Frontal cortex (tissue), 4 donors: ENCODE results near the gene CAPS. TPM values are rescaled to one million over a fixed set of nuclear protein-coding genes. Genes with fewer than 3 reads are reported as not detected.

ENCODE experiments used
- DNase-seq, 2 donors: peaks; one replicate each; pipeline ENCODE4 v3.0.0; 2012; ENCODE audit warnings: low spot score in 2 of 2
- FAIRE-seq: peaks from 2 replicates; lab custom pipeline; 2012; peaks lifted over from hg19 to GRCh38; lab: Jason Lieb, UNC
- total RNA-seq: library from RNA; depleted of rRNA; stranded (reverse); fragments of >200 nt; gene quantifications from one replicate; pipeline ENCODE4 v1.2.3, GENCODE V29; 2014
- donor health status: control.
- donor health status: control.
- donor health status: control.

The CAPS gene
- total RNA-seq, 1 donor from 2014 or later = 2.4 TPM

DNA sequence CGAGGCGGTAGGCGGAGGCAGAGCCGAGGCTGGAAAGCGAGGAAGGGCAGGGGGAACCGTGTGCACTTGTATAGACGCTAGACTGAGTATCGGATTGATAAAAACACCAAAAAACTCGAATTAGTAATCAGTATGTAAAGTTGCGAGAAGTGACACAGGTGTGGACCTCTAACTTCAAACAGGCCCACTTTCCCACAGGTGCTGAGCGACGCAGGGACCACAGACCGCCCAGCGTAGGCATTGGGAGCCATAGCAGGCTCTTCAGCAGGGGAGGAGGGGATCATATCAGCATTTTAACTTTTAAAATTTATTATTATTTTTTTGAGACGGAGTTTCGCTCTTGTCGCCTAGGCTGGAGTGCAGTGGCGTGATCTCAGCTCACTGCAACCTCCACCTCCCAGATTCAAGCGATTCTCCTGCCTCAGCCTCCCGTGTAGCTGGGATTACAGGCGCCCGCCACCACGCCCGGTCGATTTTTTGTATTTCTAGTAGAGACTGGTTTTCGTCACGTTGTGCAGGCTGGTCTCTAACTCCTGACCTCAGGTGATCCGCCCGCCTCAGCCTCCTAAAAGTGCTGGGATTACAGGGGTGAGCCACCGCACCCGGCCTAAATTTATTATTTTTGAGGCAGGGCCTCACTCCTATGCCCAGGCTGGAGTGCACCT, 8.8 kb upstream of the CAPS start:
- DNase-seq (no peak), FAIRE-seq (no peak)

DNA sequence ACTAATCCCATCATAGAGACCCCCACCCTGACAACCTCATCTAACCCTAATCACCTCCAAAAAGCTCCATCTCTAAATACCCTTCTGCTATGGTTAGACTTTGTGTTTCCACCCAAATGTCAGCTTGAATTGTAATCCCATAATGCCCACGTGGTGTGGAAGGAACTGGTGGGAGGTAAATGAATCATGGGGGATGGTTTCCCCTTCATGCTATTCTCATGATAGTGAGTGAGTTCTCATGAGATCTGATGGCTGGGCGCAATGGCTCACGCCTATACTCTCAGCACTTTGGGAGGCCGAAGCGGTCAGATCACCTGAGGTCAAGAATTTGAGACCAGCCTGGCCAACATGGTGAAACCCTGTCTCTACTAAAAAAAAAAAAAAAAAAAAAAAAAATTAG, 6.8 kb upstream of the CAPS start:
- no peak for DNase-seq
- no peak for FAIRE-seq

DNA sequence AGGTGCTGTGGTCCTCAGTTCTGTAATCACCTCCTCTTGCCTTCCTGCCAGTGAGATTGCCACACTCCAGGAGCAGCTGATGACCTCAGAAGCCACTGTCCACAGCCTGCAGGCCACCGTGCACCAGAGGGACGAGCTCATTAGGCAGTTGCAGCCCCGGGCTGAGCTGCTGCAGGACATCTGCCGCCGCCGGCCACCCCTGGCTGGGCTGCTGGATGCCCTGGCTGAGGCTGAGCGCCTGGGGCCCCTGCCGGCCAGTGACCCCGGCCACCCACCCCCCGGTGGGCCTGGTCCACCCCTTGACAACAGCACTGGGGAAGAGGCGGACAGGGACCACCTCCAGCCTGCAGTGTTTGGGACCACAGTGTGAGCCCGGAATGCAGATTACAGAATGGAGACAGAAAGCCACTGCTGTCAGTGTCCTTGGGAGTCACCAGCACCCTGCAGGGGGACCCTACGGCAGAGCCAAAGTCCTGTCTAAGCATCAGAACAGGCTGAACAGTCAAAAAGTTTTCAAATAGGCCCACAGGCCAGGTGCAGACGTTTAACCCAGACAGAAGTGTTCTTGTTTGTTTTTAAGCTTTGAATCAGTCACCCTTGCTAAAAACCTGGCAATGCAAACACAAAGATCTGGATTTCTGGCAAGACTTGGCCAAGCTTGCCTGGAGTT, 5.1 kb upstream of the CAPS start:
- no peak for FAIRE-seq
- no peak for DNase-seq

DNA sequence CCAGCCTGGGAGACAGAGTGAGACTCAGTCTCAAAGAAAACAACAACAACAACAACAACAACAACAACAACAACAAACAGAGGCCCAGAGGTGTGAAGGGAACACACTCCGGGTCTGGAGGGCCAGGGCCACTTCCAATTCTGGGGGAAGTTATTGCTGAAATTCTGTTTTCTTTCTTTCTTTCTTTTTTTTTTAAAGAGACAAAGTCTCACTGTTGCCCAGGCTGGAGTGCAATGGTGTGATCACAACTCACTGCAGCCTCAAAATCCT, 3.5 kb upstream of the CAPS start:
- FAIRE-seq (no peak), DNase-seq (no peak)

DNA sequence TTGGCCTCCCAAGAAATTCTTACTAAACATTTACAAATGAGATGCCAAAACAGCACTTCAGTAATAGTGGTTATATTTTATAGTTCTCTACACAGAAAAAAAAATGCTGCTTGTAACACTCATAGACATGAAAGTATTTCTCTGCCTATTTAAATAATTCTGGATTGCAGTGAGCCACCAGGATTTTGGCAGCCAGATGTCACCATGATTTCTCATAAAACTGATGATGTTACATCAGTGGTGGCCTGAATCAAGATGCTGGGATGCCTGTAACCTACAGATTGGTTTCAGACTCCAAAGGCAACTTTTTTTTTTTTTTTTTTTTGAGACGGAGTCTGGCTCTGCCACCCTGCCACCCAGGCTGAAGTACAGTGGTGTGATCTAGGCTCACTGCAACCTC, 2.7 kb upstream of the CAPS start:
- DNase-seq = no peak
- no peak for FAIRE-seq

DNA sequence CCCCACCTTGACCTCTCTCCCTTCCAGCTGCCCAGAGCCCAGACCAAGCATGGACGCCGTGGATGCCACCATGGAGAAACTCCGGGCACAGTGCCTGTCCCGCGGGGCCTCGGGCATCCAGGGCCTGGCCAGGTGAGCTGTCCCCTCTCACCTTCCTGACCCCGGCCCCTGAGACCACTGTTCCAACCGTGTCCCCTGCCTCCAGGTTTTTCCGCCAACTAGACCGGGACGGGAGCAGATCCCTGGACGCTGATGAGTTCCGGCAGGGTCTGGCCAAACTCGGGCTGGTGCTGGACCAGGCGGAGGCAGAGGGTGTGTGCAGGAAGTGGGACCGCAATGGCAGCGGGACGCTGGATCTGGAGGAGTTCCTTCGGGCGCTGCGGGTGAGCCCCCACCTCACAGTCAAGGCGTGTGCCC, 312 bp downstream of the CAPS start:
- FAIRE-seq = no peak
- no peak for DNase-seq

DNA sequence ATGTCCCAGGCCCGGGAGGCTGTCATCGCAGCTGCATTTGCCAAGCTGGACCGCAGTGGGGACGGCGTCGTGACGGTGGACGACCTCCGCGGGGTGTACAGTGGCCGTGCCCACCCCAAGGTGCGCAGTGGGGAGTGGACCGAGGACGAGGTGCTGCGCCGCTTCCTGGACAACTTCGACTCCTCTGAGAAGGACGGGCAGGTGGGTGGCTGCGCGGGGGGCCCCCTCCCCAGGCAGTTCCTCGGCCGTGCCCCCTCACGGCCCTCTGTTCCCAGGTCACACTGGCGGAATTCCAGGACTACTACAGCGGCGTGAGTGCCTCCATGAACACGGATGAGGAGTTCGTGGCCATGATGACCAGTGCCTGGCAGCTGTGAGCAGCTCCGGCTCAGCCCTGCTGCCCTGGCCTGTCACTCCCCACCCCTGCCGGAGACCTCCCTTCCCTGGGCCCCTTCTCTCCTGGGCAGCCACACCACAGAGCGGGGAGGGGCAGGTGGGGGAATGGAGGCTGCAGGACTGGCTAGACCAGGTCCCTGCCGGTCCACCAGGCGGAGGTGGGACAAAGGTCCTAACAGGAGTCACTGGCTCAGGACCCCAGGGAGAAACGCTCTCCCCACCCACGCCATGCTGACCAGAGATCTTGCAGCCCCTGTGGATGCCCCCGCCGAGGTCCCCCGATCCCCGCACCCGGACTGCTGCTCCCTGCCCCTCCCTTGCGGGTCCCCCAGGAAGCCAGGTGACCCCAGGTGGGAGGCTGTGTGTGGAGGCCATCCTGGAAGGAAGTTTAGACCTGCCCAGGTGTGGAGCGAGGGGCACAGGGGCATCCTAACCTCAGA, 1.1 kb downstream of the CAPS start:
- DNase-seq (no peak), FAIRE-seq (no peak)

DNA sequence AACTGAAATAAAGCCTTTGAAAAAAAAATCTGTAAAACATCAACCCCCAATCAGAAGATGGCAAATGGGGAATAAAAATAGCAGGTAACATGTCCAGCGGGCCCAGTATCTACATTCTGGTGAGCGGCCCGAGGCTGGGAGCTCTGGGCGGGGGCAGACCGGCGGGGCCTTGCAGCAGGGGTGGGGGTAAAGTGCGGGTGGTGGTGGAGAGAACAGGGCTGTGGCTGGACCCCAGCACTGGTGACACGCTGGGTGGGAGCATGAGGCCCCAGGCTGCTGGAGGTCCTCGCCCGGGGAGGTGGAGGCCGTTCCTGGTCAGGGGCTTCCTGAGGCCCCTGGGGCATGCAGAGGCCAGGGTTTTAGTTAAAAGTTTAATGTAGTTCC, 1.7 kb downstream of the CAPS start:
- DNase-seq (no peak), FAIRE-seq (no peak)

DNA sequence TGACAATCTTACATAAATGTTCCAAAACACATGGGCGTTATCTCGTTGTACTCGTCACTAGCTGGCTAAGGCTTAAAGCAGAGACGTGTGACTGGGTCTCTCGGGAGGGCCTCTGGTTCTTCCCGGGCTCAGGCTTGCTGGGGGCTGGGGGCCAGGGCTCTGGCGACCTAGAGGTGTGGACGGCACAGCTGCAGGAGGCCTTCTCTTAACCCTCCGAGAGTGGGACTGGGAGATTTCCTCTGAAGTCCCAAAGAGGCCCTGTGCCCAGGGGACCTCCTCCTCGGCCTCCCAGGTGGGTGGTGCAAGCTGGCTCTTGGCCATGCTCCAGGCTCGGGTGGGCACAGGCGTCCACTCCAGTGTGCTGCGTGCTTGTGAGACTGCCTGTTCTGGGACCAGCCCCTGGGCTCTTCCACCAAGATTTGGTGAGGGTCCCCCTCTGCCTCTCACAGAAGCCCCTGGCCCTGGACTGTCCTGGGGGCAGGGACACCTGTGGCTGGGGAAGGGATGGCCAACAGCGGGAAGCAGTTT, 2.2 kb downstream of the CAPS start:
- DNase-seq = no peak
- FAIRE-seq = no peak

DNA sequence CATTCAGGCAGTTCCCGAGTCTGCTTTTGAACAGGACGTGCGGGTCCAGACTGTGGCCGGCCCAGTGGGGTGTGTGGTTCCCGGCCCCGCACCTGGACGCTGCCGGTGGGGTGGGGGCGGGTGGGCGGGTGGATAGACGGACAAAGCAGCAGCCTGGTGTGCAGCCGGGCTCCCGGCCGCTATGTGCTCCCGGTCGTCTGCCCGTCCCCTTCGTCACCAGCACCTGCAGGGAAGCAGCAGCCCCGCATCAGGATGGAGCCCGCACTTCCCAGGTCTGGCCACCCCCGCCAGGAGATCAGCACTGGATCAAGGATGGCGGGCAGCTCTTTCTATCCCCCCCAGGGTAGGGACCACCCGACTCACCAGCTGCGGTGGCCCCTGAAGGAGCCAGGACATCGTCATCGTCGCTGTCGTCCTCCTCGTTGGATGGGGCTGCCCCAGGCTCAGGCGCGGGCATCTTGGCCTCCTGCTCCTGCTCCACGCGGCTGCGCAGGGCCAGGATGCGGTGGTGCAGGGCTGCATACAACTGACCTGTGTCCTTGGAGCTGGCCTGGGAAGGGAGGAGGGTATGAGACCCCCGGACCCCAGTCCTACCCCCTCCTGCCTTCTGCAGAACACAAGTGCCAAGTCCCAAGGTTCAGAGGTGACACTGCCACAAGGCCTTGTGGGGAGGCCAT, 3.5 kb downstream of the CAPS start:
- FAIRE-seq (no peak), DNase-seq (no peak)

DNA sequence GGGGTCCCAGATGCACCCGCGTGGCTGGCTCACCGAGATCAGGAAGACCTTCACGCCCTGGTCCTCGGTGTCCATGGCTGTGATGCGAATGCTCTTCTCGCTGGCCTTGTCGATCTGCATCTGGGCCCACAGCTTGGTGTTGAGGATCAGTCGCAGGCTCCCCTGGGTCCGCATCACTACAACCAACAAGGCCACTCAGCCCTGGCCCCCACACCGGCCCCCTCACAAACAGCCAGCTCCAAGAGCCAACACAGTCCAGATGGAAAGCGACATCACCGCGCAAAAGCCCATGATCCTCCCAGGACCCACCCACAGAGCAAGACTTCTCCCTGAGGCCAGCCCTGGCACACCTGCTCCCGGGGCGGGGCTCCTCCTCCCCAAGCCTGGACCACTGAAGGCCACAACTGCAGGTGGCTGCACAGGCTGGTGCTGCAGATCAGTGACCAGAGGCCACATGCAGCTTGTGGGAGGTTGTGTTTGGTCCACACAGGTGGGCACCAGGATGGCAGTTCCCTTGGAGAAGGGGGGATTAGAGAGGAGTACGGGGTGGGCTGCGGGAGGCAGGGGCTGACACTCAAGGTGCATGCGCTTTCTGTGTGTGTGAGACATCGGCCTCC, 4.5 kb downstream of the CAPS start:
- no peak for FAIRE-seq
- no peak for DNase-seq

DNA sequence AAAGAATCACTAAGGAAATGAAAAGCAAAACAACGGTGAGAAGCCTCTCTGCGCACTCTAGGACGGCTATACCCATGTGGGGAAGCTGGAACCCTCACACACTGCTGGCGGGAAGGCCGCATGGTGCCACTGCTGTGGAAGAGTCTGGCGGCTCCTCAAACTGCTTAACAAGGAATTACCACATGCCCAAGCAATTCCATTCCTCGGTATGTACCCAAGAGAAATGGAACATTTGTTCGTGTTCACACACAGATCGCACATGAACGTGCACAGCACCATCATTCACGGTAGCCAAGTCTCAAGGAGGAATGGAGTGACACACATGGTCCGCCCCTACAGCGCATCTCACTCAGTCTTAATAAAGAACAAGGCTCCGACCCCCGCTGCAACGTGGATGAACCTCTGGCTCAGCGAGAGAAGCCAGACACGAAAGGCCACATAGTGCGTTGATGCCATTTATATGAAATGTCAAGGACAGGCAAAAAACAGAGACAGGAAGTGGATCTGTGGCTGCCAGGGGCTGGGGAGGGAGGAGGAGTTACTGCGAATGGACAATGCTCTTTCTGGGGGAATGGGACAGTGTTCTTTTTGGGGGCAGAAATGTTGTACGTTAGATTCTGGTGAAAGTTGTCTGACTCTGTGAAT, 7.6 kb downstream of the CAPS start:
- no peak for DNase-seq
- no peak for FAIRE-seq

DNA sequence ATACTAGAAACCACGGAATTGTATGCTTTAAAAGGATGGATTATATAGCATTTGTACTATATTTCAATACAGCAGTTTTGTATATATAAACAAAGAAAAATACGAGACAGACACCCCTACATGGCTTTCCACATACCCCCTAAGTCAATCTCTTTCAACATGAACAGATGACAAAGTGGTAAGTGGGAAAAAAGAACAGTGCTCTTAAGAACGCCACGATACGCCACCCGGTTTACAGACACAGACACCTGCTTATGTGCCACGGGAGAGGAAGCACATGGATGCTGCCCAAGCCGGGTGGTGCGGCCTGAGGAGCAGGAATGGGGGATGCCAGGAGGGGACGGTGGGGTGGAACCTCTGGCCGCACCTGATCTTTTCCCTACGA, 8.1 kb downstream of the CAPS start:
- FAIRE-seq = no peak
- DNase-seq = no peak

DNA sequence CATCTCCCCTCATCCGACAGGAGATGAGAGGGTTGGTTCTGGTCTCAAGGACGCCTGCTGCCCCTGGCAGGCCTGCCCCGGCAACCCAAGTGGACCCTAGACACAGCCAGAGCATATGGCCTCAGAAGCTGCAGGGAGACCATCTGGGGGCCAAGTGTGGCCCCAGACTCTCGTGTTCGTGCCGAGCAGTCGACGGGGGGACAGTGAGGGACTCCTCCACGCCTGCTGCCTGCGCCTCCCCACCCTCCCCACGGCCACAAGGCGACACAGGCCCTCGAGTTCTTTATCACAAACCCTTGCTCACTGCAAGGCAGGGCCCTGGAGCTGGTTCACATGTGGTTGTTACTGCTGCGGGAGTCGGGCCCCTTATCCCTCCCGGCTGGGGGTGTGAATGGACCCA, 9.3 kb downstream of the CAPS start:
- FAIRE-seq = no peak

DNA sequence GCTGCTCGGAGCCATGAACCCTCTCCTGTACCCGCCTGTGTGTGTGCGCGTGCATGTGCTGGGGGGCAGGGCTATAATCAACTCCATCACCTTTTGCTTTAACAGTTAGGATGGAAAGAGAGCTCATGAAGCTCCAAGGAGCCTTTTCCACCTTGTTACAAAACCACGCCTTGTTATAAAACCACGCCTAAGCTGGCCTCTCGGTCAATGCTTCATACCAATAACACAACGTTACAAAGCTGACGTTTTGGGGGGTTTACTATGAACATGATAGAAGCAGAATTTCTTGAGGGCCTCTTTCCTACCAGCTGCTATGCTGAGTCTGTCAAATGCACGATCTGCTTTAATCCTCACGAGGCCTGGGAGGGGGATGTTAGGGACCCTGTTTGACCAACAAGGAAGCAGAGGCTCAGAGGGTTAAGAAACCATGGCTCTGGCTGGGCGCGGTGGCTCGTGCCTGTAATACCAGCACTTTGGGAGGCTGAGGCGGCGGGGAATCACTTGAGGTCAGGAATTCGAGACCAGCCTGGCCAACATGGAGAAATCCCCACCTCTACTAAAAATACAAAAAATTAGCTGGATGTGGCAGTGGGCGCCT, 11.9 kb downstream of the CAPS start:
- no peak for DNase-seq
- no peak for FAIRE-seq

More for the DNA sequence above, 9.3 kb downstream of the CAPS start:
- DNase-seq = no peak

DNA sequence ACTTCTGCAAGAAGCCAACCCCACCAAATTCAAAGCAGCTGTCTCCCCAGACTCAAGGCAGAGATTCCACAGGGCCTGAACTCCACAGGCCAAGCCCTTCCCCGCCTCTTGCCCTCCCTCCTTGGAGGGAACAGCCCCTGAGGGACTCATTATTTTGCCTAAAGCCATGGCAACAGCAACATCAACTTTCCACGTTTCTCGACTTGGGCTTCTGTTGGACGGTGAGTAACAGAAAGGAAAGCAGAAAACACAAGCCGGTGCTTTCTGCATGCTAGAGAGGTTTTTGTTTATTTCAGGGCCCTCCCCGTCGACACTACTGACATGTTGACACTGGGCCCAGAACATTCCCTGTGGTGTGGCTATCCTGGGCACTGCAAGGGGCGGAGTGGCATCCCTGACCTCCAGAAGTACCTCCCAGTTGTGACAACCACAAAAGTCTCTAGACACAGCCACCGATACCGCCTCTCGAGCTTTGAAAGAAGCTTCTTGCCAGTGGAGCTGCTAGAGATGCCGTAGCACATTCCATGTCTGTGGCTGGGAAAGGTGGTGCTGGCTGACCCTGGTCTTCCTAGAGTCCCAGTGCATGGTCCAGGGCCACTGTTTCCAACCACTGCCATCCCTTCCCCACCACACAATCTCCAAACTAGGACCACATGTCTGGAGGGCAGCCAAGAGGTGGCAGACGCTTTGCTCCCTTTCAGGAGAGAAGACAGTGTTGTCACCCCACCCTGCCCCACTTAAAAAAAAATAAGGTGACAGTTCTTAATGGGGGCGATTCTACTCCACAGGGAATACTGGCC, 12.8 kb downstream of the CAPS start:
- FAIRE-seq (no peak), DNase-seq (peak in 1 of 2 donors; percentile 42)

DNA sequence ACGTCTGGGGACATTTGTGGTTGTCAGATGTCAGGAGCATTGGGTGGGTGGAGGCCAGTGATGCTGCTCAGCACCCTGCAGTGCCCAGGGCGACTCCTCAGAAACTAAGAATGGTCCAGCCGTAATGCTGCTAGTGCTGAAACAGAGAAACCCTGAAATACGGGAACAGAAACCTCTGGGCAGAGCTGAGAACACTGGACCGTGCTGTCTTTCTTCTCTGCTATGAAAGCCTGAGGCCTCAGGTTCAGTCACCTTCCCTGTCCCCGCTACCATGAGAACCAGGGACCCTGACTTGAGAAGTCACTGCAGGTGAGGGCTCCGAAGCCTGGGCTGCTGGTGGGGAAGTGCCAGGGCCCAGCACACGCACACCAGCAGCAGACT, 13.4 kb downstream of the CAPS start:
- DNase-seq (no peak), FAIRE-seq (no peak)

DNA sequence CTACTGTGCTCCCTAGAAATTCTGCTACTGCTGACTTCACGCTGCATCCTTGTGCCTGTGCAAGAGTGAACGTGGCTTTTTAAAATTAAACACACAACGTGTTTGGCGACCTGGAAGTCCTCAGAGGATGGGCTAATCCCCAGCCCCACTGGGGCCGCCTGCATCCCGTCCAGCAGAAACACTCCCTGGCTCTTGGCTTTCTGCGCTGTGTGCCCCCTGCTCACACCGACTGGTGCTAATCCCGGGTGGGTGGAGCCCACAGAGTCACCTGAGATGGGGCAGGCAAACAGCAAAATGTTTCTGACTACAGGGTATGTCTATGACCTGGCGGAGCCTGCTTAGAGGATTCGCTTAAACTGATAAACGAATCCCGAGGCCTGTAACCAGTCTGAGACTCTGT, 15.1 kb downstream of the CAPS start:
- FAIRE-seq (no peak), DNase-seq (no peak)

DNA sequence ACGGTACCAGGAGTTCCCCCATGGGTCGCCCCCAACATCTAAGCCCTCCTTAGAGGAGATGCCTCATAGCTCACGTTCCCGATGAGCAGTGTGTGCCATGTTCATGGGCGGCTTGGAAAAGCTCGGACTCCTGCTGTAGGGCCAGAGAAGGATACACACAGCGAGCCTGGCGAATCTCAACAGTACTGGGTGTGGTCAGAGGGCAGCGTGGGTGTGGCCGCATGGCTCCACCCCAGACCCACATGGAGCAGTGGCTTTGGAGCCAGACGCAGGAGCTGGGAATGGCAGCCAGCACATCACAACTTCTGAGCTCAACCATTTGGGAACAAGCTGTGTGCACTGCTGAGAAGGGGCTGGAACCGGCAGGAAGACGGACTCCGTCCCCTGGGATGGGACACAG, 15.6 kb downstream of the CAPS start:
- DNase-seq = no peak
- no peak for FAIRE-seq
